Right ventricle myocardium inferior (tissue), 1 donor: ENCODE results near the gene GRK5. TPM values are rescaled to one million over a fixed set of nuclear protein-coding genes. Genes with fewer than 3 reads are reported as not detected.

Experiments
- ATAC-seq: fragments of 200-7000 bp; cut with Tn5 transposase; one replicate; pipeline ENCODE4 v1.9.1; 2020; ENCODE audit warnings: mild to moderate bottlenecking, moderate library complexity
- DNase-seq: peaks from one replicate; pipeline ENCODE4 v3.0.0; 2021; ENCODE audit errors: missing footprints
- intact Hi-C: fragments of 100-400 bp; cut with DNase I; formaldehyde crosslinking; loops from one replicate; pipeline ENCODE4 v1.11.0; 2022
- total RNA-seq: library from RNA; stranded (reverse); fragmentation: NEBNext Ultra II Directional; extraction: Animal tissue kit (Norgen Biotek cat#: 25700); gene quantifications from one replicate; pipeline ENCODE4 v1.2.1, GENCODE V29; 2021
- donor health status: DM: no; HTN: yes; CAD: no; lungs with severe emphysema.

Gene GRK5
- total RNA-seq, 1 donor from 2014 or later: 48.6 TPM

DNA sequence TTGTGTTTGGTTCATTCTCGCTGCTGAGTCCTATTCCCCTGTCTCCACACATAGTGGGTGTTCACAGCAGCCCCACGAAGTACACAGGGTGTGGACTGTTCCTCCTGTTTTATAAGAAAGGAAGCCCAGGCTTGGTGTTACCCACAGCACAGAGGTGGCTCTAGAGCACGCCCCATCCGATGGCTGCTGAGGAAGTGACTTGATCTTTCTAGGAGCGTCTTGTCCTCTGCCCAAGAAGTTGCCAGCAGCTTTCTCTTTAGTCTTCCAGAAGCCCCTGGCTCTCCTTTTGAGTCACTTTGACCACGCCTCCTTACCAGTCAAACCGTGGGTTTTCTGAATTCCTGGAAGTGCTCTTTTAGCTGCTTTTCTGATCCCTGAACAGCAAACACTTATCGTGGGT is 94.0 kb downstream of the GRK5 start:
- no peak for ATAC-seq
- DNase-seq: no peak
- intact Hi-C loops: loop anchor here (2.0 kb wide), 1 partner anchor 95 kb away; the partner anchor contains the start of gene GRK5

DNA sequence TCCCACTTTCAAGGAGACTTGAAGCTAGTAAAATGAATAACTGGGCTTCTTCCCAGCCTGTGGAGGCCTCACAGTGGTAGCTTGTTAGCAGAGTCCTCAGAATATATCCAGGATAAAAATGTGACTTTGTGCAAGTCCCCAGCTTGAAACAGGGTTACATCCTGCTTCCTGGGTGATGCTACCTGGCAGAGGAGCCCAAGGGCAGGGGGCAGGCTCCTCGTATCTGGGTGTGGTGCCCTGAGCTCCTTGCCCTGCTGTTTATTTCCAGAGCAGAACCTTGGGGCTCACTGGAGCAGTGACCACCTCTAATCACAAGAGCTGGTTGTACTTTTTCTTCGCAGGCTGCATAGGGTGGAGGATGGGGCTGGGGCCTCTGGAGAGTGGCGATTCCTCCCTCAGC is 94.8 kb downstream of the GRK5 start:
- ATAC-seq: no peak
- intact Hi-C loops: no loop called here
- DNase-seq: no peak

DNA sequence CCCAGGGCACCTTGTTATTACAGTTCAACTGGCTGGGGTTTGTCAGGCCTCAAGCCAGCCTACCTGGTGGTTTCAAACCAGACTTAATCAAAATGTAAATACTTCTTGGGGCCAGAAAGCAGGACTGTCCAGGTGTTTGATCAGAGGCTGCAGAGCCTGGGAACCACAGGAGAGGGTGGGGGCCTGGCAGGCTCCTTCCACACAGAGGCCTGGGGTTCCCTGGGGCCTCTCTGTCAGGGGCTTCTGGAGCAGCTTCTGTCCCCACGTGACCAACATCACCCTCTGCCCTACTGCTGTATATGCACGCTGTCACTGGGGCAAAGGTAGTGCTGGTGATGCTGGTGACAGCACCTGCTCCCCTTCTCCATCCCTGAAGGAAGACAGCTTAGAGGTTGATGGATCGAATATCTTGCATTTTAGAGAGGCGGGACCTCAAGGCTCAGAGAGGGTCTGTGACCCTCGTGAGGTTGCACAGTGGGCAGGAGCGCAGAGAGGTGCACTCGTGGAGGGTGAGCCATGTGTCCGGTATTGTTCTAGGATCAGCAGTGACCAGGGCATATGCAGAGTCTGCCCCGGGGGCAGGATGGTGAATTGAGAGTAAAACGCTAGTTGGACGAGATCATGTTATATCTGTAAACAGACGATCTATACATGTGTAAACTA is 95.4 kb downstream of the GRK5 start:
- DNase-seq (no peak), ATAC-seq (no peak)
- intact Hi-C loops: no loop called here

DNA sequence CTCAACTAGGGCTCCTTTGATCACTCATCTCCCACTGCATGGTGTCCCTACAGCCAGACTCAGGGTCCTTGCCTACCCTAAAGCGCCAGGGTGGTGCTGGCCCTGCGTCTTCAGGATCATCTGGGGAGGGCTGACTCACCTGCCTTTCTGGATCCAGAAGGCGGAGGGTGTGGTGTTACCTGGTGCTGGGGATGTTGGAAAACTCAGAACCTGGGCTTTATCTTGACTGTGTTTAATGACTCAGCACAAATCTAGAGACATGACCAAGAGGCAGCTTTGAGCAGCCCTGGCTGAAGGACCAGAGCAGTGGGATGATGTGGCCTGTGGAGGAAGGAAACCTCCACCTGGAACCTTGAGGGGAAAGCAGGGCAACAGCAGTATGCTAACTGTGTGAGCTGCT is 96.5 kb downstream of the GRK5 start:
- intact Hi-C loops: no loop called here
- no peak for ATAC-seq
- DNase-seq: no peak

DNA sequence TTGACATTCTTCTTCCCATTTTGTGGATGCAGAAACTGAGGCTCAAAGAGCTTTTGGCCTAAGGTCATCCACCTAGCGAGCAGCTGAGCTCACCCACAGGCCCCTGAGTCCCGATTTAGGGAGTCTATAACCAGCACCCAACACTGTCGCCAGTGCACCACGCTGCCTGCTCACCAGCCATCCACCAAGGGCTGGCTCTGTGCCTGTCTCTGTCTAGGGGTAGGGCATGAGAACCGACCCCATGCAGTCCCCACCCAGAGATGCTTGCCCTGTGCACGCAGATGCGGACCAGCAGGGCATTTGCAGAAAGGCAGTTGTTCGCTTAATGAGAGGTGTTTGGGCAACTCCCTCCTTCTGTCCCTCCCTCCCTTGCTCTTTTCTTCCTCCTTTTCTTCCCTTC is 97.2 kb downstream of the GRK5 start:
- no peak for DNase-seq
- intact Hi-C loops: no loop called here
- no peak for ATAC-seq

DNA sequence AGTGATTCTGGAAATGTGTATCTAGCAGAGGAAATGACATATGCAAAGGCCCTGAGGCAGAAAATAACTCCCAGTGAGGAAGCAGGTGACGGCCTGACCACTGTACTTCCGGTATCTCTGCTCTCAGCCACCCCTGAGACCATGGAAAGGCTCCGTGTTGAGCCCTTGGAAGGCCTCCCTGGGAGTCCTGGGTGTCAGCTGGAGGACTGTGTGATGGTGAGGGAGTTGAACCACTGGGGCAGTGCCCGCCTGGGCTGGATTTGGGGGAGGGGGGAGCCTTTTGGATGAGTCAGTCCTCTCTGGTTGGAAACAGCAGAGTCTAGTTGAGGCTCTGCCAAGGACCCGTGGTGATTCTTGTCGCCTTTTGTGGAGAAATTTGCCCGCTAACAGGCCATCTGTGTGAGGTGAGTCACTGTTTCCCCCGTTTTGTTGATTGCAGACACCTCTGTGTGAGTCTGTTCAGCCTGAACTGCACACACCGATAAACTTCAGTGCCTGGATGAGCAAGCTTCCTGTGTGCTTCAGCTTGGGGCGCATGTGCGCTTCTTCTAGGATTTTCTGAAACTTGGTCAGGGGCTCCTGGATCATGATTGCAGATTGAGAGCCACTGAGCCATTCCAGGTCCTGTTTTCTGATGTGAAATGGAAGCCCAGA is 98.6 kb downstream of the GRK5 start:
- DNase-seq: no peak
- intact Hi-C loops: no loop called here
- peak; percentile 38 for ATAC-seq

DNA sequence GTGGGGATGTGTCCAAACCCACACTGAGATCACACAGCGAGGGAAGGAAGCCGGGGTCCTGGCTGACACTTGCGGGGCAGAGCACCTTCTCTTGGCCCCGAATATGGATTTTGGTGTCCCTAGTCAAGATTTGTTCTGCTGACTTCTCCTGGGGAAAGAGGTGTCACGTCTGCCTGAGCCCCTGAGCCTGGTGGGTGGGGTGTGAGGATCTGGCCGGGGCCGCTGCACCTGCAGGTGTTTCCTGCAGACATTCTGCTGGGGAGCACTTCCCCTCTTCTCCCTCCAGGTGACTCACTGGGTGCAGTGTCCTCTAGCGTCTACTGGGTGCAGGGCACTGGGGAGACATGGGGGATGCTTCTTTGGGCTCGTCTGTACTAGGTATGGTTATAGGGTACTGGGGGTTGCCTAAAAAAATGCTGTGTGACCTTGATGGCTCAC is 99.2 kb downstream of the GRK5 start:
- intact Hi-C loops: no loop called here
- ATAC-seq: no peak
- DNase-seq: no peak

DNA sequence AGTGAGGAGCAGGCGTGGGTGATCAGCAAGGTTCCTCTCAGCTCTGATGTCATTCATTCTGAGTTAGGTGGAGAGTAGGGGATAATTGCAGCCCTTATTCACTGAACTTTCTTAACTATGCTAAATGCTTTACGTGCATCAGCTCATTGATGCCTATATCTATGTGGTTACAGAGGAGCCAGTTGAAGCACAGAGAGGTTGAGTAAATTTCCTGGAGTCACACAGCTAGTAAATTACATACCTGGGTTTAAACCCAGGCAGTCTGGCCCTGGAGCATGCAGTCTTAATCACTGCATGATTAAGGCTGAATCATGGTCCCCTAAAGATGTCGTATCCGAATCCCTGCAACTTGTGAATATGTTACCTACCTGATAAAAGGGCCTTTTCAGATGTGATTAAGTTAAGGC is 99.6 kb downstream of the GRK5 start:
- intact Hi-C loops: no loop called here

DNA sequence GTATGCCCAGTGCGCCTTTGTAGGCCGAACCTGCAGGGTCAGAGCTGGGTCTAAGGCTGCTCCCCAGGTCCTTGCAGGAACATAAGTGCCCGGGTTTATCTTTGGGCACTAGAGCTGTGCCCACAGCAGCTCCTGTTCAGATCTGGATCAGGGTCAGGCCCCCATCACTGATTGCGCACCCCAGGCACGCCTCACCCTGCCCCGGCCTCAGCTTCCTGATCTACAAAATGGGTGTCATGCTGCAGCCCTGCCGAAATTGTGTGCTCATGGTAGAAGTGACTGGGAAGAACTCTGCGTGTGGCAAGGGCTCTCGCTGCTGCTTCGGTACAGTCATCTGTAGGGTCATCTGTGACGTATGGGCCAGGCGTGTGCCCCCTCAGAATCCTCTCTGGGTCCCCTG is 100.7 kb downstream of the GRK5 start:
- DNase-seq (no peak), ATAC-seq (no peak)
- intact Hi-C loops: no loop called here

More for the DNA sequence above, 99.6 kb downstream of the GRK5 start:
- DNase-seq (no peak), ATAC-seq (no peak)

DNA sequence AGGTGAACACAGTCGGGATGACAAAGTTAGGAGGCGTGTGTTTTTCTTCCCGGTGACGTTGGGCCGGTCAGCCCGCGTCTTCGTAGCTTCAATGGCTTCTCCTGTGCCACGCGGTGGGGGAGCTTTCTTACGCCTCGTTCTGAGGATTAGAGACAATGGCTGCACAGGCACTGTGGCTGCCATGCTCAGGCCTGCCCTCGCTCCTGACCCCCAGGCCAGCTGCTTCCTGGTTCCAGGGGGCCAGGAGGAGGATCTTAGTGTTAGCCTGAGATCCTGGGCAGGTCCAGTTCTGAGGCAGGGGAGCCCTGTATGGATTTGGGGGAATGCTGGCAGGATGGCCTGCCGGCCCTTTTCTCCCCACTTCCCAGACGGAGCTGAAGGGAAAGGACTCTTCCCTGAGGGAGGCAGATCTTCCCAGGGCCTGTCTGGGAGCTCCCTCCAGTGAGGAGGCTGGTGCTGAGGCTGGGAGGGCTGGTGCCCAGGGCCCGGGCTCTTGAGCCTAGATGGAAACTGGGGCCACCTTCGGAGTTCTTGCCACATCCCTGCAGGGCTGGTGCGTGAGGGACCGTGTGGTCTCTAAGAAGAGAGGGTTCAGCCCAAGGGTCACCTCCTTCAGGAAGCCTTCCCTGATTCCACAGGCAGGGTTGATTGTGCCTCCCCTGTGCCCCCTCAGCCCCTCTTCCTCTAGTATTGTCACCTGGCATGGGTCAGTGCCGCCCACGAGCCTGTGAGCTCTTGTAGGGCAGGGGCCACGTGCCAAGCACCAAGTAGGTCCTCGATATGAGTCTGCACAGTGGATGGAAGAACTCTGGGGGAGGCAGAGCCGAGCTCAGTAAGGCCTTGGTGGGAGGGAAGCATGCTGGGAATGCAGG is 101.4 kb downstream of the GRK5 start:
- ATAC-seq (no peak), DNase-seq (no peak)
- intact Hi-C loops: no loop called here

DNA sequence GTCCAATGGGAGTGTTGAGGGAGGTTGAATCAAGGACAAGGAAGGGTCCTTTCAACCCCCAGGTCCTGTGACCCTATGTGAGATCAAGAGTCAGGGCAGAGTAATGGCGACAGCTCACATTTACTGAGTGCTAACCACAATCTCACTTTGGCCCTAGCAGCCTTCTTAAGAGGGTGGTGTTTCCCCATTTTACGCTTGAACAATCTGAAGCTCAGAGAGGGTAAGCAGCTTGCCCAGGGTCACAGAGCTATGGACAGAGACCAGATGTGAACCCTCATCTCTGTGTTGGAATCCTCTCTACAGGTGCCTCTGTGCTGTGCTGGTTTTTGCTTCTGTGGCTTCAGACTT is 102.0 kb downstream of the GRK5 start:
- ATAC-seq: no peak
- intact Hi-C loops: no loop called here
- no peak for DNase-seq

DNA sequence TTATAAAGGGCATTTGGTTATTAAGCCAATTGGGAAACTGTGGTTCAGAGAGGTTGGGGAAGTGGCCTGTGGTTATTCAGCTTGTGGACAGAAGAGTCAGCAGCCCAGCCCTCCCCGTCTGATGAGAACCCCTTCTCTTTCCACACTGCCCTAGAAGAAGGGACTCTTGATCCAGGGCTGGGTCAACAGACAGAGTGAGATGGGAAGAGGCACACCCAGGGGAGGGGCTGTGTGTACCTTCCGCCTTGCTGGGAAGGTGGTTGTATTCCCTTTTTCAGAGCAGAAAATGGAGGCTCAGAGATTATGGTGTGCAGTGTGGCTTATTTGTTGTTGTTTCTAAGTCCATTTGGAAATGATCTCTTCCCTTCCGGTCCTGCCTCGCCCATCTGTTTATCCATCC is 103.4 kb downstream of the GRK5 start:
- ATAC-seq (no peak), DNase-seq (no peak)
- intact Hi-C loops: no loop called here

DNA sequence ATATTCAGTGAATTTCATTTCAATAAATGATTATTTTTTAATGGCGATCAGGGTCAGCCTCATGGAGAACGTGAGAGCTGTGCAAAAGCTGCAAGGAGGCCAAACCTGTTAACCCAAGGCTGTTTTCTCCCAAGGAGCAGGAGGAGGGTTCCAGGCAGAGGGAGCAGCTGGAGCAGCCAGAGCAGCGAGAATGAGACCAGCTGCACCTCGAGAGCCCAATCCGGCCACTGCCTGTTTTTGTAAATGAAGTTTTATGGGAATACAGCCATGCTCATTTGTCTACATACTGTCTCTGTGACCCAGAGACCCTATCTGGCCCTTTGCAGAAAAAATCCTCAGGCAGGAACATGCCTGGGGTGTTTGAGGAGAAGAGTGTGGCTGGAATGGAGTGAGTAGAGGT is 104.9 kb downstream of the GRK5 start:
- DNase-seq: no peak
- no peak for ATAC-seq

DNA sequence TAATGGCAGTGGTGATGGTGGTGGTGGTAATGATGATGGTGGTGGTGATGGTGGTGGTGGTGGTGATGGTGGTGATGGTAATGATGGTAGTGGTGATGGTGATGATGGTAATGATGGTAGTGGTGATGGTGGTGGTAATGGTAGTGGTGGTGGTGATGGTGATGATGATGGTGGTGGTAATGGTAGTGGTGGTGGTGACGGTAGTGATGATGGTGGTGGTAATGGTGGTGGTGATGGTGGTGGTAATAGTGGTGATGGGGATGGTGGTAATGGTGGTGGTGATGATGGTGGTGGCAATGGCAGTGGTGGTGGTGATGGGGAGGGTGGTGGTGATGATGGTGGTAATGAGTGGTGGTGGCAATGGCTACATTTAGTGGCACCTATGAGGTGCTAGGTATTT is 105.7 kb downstream of the GRK5 start:
- DNase-seq (no peak), ATAC-seq (no peak)
- intact Hi-C loops: no loop called here

More for the DNA sequence above, 104.9 kb downstream of the GRK5 start:
- intact Hi-C loops: no loop called here

DNA sequence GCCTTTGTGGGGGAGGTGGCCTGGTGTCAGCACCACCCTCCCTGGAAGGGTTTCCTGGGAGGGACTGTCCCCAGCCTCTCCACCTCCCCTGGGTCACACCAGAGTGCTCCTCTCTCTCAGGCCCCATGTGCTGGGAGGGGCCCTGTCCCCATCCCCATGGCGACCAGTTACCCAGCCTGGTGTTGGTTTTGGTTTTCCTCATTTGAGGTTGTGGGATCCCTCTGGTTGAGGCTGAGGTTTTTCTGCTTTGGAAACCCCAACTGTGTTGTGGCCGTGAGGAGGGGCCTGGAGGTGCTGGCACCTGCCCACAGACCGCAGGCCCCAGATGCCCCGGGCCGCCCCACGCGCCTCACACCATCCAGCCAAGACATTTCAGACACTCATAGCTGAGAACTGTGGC is 106.3 kb downstream of the GRK5 start:
- intact Hi-C loops: no loop called here
- ATAC-seq: no peak
- no peak for DNase-seq

DNA sequence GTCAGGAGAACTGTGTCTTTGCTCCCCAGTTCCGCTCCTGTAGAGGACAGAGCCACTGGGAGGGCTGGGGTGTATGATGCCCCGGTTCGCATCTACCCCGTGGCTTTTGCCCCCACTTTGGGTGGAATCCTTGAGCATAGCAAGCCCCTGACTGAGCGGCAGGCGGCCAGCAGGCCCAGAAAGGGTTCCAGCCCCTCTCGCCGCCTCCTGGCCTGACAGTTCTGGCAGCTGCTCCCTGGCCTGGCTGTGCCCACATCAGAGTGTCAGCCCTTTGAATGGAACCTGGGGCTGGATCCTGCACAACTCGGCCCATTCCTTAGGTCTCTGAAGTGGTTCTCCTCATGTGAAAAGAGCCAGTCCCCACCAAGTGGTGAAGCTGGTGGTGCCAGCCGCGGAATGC is 106.7 kb downstream of the GRK5 start:
- DNase-seq: no peak
- intact Hi-C loops: no loop called here
- peak; percentile 11 for ATAC-seq

DNA sequence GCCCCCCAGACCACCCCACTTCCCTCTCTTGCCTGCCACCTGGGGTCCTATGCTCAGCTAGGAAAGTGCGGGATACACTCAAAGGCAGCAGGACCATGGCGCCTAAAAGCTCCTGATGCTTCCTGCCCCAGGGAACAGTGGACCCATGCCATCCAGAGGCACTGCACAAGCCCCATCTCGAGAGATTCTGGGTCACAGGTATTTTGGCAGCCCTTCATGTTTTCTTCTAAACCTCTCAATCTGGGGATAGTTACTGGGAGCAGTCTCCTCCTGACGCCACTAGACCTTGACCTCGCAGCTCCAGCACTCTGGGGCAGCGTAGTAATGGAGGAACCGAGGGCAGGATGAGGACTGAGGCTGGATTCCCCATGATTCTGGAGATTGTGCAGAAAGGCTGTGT is 107.1 kb downstream of the GRK5 start:
- ATAC-seq: no peak
- intact Hi-C loops: no loop called here
- no peak for DNase-seq

DNA sequence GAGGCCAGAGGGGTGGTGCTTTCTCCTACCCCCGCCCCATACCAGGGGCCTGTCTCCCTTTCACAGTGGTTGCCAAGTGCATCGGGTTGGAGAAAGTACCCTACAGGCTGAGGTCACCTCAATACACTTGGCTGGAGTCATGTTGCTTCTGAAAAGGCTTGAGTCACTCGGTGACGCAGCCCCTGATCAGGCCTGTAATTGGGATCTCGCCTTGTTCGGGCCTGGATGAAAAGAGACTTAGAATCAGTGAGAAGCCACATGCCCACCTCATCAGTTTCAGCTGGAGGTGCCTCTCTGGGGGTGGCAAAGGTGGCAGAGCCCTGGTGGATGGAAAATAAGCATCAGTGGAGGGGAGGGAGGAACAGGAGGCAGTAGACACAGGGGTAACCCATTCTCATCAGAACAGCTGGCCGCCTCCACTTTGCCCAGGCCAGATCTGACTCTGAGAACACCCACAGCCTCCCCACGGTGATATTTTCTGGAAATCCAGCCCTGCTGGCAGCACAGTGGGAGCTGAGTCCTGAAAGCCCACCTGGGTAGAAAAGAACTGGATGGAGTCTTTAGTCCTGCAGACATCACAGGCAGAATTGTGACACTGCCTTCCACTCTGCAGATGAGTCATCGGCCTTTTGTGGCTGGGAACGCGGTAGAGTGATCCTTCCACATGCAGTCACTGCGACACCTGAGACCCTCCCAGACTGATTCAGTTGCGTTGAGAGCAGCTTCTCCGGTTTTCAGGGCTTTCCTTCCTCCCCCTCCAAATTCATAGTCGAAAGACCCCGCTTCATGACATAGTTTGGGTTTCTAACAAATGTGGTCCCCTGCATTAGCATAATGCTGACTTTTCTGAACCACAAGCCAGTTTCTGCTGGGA is 108.0 kb downstream of the GRK5 start:
- intact Hi-C loops: no loop called here
- ATAC-seq: peak; percentile 67
- DNase-seq: no peak

DNA sequence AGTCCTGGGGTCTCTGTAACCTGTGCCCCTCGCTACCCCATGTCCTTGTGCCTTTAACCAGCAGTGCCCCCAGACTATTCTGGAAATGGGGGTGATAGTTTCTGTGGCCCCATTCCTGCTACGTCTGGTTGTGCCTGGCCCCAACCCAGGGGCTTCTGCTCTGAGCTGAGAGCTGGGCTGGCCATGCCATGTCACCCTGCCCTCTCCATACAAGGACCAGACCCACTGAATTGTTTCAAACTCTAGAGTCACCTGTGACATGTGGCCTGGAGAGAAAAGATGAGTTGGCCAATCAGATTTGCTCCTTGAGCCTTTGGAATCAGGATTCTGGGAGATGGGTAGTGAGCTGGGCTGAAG is 108.6 kb downstream of the GRK5 start:
- DNase-seq (no peak), ATAC-seq (no peak)
- intact Hi-C loops: no loop called here
